ENCODE measurements around the gene COG7. TPM values are rescaled to one million over a fixed set of nuclear protein-coding genes. Genes with fewer than 3 reads are reported as not detected.
A peak's percentile ranks its signal among the peaks of the same experiment; 100 is the strongest.

Gene COG7
- total RNA-seq, 1 donor from 2014 or later = 42.1 TPM

GRCh38 chr16:23499801-23500200, 46.8 kb upstream of the COG7 start:
- no peak overlapping the region for H3K27ac Mint-ChIP-seq
- no peak for TF ChIP-seq CTCF (IDR thresholded peaks at IDR 0.05; ENCODE audit: unreplicated experiment)
- DNase-seq (ENCODE audit: low spot score in 2 of 2, unreplicated experiment in 2 of 2) = no peak
- no peaks in the 10 kb centered on the region for H3K36me3 Mint-ChIP-seq
- peaks cover 11% of the 10 kb centered on the region for H3K4me1 Mint-ChIP-seq
- no peaks in the 10 kb centered on the region for H3K27me3 Mint-ChIP-seq (ENCODE audit: low read depth)
- no peak overlapping the region for H3K4me3 Mint-ChIP-seq
- H3K9me3 Mint-ChIP-seq = no peaks in the 10 kb centered on the region

GRCh38 chr16:23498863-23499262, 45.9 kb upstream of the COG7 start:
- H3K4me1 Mint-ChIP-seq = peaks cover 11% of the 10 kb centered on the region
- peaks cover 2% of the 10 kb centered on the region for H3K36me3 Mint-ChIP-seq
- H3K27ac Mint-ChIP-seq = no peak overlapping the region
- no peaks in the 10 kb centered on the region for H3K27me3 Mint-ChIP-seq (ENCODE audit: low read depth)
- no peak overlapping the region for H3K4me3 Mint-ChIP-seq
- no peaks in the 10 kb centered on the region for H3K9me3 Mint-ChIP-seq
- TF ChIP-seq CTCF (IDR thresholded peaks at IDR 0.05; ENCODE audit: unreplicated experiment) = no peak
- DNase-seq (ENCODE audit: low spot score in 2 of 2, unreplicated experiment in 2 of 2) = no peak

- Mint-ChIP-seq H3K9me3 (no peaks in the 10 kb centered on the region), H3K4me3 (peak overlapping the region; percentile 0), H3K4me1 (peaks cover 11% of the 10 kb centered on the region), H3K27ac (peak overlapping the region; percentile 60), H3K36me3 (peaks cover 7% of the 10 kb centered on the region), H3K27me3 (ENCODE audit: low read depth) (no peaks in the 10 kb centered on the region)
- DNase-seq (ENCODE audit: low spot score in 2 of 2, unreplicated experiment in 2 of 2) = no peak
- no peak for TF ChIP-seq CTCF (IDR thresholded peaks at IDR 0.05; ENCODE audit: unreplicated experiment)
These were observed 44.5 kb upstream of the COG7 start for GRCh38 chr16:23497543-23497868.

- no peak for DNase-seq (ENCODE audit: low spot score in 2 of 2, unreplicated experiment in 2 of 2)
- peaks cover 10% of the 10 kb centered on the region for H3K36me3 Mint-ChIP-seq
- no peaks in the 10 kb centered on the region for H3K27me3 Mint-ChIP-seq (ENCODE audit: low read depth)
- peaks cover 14% of the 10 kb centered on the region for H3K4me1 Mint-ChIP-seq
- H3K4me3 Mint-ChIP-seq = peak overlapping the region; percentile 0
- H3K9me3 Mint-ChIP-seq = no peaks in the 10 kb centered on the region
- no peak for TF ChIP-seq CTCF (IDR thresholded peaks at IDR 0.05; ENCODE audit: unreplicated experiment)
- peak overlapping the region; percentile 60 for H3K27ac Mint-ChIP-seq
These were observed 44.0 kb upstream of the COG7 start for GRCh38 chr16:23496821-23497542.

GRCh38 chr16:23495671-23496070, 42.7 kb upstream of the COG7 start:
- H3K36me3 Mint-ChIP-seq = peaks cover 17% of the 10 kb centered on the region
- H3K27me3 Mint-ChIP-seq (ENCODE audit: low read depth) = no peaks in the 10 kb centered on the region
- TF ChIP-seq CTCF (IDR thresholded peaks at IDR 0.05; ENCODE audit: unreplicated experiment) = no peak

More at GRCh38 chr16:23495671-23496070, 42.7 kb upstream of the COG7 start:
- no peak overlapping the region for H3K27ac Mint-ChIP-seq
- DNase-seq (ENCODE audit: low spot score in 2 of 2, unreplicated experiment in 2 of 2) = no peak
- H3K4me1 Mint-ChIP-seq = peaks cover 14% of the 10 kb centered on the region
- H3K9me3 Mint-ChIP-seq = no peaks in the 10 kb centered on the region
- H3K4me3 Mint-ChIP-seq = no peak overlapping the region
